DMS79 (cell line): ENCODE data around the gene HNF1B.

ENCODE experiments used
- DNase-seq: peaks from one replicate; lab custom pipeline; 2025; lab: John Stamatoyannopoulos, UW

The HNF1B gene

DNA sequence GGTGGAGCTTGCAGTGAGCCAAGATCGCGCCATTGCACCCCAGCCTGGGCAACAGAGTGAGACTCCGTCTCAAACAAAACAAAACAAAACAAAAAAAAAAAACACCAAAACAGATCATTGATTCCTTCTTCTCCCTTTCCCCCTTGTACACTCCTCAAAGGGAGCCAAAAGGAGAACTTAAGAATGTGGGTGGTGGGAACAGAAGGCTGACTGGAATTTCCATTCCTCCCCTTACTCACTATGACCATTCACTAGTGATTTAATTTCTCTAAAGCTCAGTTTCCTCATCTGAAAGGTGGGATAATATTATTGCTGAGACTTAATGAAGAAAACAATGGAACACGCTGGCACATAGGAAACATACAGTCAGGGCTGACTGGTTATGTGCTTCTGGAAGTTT lies 17.1 kb upstream of the HNF1B start:
- DNase-seq: no peak

- DNase-seq: no peak
Observed at GRCh38 chr17:37761059-37761458, 16.2 kb upstream of the HNF1B start.

DNA sequence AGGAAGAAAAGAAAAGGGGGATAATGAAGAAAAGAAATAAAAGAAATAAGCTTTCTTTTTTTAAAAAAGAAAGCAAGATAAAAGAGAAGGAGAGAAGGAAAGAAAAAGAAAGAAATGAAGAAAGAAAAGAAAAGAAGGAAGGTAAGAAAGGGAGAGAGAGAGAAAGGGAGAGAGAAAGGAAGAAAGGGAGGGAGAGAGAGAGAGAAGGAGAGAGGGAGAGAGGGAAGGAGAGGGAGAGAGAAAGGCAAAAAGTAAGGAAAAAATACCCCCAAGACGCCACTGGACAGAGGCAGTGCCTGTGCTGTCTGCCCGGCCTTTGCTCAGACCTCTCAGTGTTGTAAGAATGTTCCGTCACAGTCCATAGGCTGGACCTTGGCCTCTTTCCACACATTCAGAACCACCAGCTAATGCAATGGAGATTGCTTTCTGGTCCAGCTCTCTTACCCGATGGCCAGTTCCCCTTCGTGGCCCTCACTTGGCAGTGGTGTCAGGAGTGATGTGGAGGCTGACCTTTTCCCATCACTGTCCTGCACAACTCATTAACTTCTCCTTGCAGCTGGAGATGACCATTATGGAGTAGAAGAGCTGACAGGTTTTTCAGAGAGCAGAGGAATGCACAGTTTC lies 14.3 kb upstream of the HNF1B start:
- DNase-seq: no peak

- DNase-seq: no peak
Observed at GRCh38 chr17:37756051-37756450, 11.2 kb upstream of the HNF1B start.

DNA sequence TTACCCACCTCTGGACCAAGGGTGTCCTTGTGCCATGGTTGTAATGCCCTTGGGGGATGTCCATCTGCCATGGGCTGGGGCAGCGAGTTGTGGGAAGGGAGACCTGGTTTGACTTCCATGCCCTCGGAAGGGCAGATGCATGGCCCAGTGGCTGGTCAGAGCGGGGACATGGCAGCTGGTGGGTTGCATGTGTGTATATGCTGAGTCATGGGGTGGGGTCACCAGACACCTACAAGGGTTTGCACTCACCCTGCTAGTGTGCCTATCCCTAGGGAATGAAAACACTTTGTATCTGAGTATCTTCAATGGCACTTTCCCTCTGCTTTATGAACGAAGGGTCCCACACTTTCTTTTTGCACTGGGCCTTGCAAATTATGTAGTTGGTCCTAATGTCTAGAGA lies 10.6 kb upstream of the HNF1B start:
- no peak for DNase-seq

DNA sequence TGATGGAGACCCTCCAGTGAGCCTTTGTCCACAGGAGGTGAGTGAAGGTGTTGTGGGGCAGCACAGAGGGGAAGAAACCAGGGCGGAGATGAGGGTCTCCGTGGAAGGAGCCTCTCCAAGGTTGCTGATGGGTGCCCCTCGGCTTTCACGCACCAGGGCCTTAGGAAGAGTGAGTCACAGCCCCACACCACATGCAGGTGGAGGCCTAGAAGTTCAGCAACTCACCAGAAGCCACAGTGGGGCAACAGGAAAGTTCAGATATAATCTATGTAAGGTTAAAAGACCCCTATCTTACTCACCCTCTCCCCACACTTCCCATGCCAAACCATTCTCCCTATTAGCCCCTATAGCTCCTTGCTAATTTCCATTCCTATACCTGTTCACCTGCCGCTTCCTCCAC lies 9.5 kb upstream of the HNF1B start:
- DNase-seq: no peak

GRCh38 chr17:37752482-37752881 lies 7.6 kb upstream of the HNF1B start:
- no peak for DNase-seq

DNA sequence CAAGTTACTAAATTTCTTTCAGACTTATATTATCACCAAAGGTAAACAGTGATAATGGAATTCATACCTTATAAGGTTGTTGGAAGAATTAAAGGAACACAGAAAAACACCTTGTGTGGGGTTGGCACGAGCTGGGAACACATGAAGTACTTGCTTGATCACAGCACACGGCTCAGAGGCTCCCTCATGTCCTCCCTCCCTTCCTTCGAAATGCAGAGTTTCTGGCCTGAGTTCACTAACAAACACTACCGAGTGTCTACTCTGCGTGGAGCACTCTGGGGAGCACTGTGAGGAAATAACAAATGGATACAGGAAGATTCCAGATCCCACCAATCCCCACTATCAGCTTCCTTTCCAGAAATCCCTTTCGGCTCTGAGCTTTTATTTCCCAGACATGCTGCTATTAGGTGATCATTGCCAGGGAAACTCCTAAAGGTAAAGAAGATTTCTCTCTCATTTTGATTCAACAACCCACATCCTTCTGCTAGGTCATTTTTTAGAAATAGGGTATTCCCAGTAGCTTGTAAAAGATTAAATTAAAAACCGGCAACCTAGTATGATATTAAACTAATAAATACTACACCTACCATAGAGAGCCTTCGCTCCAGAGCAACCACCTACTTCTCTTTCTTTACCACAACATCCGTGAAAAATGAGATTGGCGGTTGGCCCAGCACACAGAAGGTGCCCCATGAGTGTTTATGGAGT lies 6.1 kb upstream of the HNF1B start:
- no peak for DNase-seq

- DNase-seq: no peak
Observed at GRCh38 chr17:37750292-37750691, 5.4 kb upstream of the HNF1B start.

GRCh38 chr17:37747222-37747621 lies 2.4 kb upstream of the HNF1B start:
- no peak for DNase-seq

GRCh38 chr17:37746617-37747016 lies 1.8 kb upstream of the HNF1B start:
- no peak for DNase-seq

DNA sequence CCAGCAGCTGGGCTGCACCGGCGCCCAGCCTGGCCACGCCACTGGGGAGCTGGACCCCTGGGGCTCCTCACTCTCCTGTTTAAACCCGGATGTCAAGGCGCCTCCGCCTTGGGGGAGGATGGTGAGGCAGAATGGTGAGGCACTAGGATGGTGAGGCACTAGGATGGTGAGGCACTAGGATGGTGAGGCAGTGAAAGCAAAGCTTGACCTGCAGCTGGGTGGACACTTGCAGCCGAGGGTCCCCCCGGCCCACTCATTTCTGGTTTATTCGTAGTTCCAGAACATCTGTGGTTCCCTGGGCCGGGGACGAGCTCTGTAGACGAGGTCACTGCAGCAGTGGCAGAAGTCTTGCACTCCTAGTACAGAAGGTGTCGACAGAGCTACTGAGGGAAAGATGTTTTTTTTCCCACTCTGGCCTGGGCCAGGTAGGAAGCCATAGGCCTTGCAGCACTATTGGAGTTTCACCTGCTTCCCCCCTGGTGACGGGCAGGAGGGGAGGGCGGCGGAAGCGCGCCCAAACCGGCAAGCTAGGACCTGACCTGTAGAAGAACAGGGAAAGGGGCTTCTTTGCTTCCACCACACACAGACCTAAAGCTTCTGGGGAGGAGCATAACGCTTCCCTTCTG lies 1.1 kb upstream of the HNF1B start:
- DNase-seq: no peak

GRCh38 chr17:37744633-37744927 lies 279 bp downstream of the HNF1B start:
- no peak for DNase-seq

DNA sequence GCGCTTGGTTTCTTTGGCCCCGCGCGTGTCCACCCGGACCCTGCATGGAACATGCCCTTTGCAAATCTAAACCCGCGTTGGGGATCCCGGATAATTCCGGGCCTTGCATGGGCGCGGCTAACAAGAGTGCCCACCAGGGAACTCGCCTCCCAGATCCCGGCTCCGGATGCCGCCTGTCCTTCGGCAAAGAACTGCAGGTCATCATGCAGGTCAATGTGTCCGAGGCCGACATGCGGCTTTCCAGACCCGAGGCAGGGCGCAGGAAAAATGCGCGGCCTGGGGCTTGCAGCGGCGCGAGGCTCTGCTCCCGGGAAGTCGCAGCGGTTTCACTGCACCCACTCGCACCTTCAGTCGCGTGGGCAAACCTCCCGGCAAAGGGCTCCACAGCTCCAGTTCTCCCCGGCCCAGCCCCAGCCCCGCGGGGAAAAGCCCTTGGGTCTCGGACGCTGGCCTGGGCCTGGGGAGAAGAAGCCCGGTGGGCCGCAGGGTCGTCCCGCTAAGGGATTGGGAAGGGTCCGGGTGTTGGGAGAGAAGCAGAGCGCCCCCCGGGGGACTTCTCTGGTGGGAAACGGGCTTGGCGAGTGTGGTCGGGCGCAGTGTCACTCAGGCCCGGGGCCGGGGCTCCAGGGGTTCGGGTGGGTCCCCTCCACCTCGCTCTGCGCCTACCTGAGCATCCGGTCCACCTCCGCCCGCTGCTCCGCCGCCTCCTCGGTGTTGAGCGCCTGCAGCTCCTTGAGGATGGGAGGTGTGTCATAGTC lies 805 bp downstream of the HNF1B start:
- DNase-seq: no peak

GRCh38 chr17:37743612-37743874 lies 1.3 kb downstream of the HNF1B start:
- DNase-seq: no peak

- no peak for DNase-seq
Observed at GRCh38 chr17:37742762-37743611, 1.9 kb downstream of the HNF1B start.

- DNase-seq: no peak
Observed at GRCh38 chr17:37742116-37742761, 2.6 kb downstream of the HNF1B start.

DNA sequence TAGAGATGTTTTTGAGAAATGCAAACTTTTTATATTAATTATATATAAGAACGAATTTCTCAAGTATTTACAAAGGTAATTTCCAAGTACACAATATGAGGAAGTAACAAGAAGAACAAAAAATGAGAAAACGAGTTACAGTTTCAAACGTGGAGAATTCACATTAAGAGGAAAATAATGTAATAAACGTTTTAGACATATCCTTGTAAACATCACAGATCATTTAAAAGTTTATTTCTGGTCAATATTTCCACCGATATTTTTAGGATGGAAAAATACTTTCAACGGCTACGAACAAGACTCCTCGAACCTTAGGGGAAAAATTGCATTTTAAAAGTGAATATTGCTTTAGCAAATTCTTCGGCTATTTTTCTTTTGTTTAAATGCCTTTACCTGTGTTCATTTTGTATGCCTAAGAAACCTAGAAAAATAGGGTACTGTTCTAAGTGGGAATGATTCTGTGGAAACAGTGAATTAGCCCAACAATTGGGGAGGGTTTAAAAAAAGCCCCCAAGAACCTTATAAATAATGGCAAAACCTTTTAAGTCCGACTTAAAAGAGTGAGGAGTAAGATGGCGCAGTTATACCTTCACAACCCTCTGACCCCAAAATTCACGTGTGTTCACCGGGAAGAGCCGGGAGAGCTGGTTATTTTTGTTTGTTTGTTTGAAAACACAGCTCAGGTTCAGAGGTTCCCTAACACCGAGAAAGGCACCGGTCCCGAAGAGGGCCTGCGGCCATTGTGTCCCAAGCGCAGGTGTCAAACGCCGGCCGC lies 3.3 kb downstream of the HNF1B start:
- DNase-seq: no peak

GRCh38 chr17:37740915-37741314 lies 3.9 kb downstream of the HNF1B start:
- DNase-seq: no peak

GRCh38 chr17:37737971-37738370 lies 6.9 kb downstream of the HNF1B start:
- no peak for DNase-seq

DNA sequence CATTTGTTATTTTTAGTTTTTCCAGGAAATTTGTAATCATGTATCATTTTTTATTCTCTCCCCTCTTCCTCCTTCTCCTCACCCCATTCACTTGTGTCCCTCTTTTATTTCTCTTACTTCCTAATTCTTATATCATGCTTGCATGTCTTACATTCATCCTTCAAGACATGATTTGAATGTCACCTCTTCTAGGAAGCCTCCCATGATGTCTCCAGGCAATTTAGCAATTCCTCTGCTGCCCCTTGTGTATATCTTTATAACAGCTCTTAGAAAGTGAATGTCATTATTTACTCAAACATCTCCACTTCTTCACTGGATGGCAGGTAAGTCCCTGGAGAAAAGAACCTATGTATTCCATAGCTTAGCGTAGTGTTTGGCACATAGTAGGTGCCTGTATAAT lies 7.8 kb downstream of the HNF1B start:
- no peak for DNase-seq
